ENCODE measurements around the gene STUM. TPM values are rescaled to one million over a fixed set of nuclear protein-coding genes. Genes with fewer than 3 reads are reported as not detected.

STUM gene
- total RNA-seq, 1 experiment from 2014 or later, result 0.11 TPM

- Histone ChIP-seq H2BK120ac (ENCODE audit: low read depth, low read length, poor library complexity, severe bottlenecking) (no peak overlapping the region), H3T11ph (ENCODE audit: low read length) (no peak overlapping the region), H4K20me1 (ENCODE audit: control insufficient read depth, insufficient read depth, insufficient read length) (no peaks in the 10 kb centered on the region), H3K27me3 (ENCODE audit: insufficient read depth, low read length) (peaks cover 8% of the 10 kb centered on the region; the same call in 1 of the 2 replicates), H2BK20ac (ENCODE audit: low read depth, low read length, poor library complexity, severe bottlenecking) (no peak overlapping the region), H3K79me2 (ENCODE audit: insufficient read depth, low read length) (no peaks in the 10 kb centered on the region), H3K4me2 (ENCODE audit: insufficient read depth, insufficient read length, low read length) (no peak overlapping the region), H2BK5ac (ENCODE audit: insufficient read length, low read length) (no peak overlapping the region), H2AFZ (ENCODE audit: low read length) (no peak overlapping the region), H4K91ac (ENCODE audit: insufficient read length, low read depth, low read length) (no peak overlapping the region), H3K4me1 (ENCODE audit: insufficient read depth, low read length) (no peaks in the 10 kb centered on the region), H3K18ac (ENCODE audit: insufficient read length, low read depth, low read length) (no peak overlapping the region), H3K14ac (ENCODE audit: insufficient read depth, low read length) (no peak overlapping the region), H4K8ac (replicated peaks; ENCODE audit: insufficient read length, low read depth, low read length) (no peak overlapping the region), H3K9me3 (ENCODE audit: control insufficient read depth, low read depth, low read length) (no peaks in the 10 kb centered on the region), H3K23ac (ENCODE audit: insufficient read length, low read depth, low read length) (no peak overlapping the region), H2AK5ac (ENCODE audit: insufficient read length, low read length) (no peak overlapping the region), H4K5ac (ENCODE audit: insufficient read length, low read depth, low read length) (no peak overlapping the region), H2BK15ac (ENCODE audit: low read depth, low read length) (no peak overlapping the region), H3K27ac (ENCODE audit: insufficient read length, low read depth, low read length) (no peak overlapping the region), H3K56ac (ENCODE audit: insufficient read length, low read depth, low read length) (no peak overlapping the region), H3K23me2 (ENCODE audit: insufficient read length, low read depth, low read length, poor library complexity, severe bottlenecking) (no peaks in the 10 kb centered on the region), H3K79me1 (ENCODE audit: insufficient read depth, low read depth, low read length, poor library complexity, severe bottlenecking) (no peaks in the 10 kb centered on the region), H3K4ac (ENCODE audit: low read depth, low read length) (no peak overlapping the region), H2BK12ac (ENCODE audit: insufficient read length, low read depth, low read length) (no peak overlapping the region), H3K9ac (ENCODE audit: extremely low read depth, insufficient read length, low read length) (no peak overlapping the region)
- H3K4me1 Mint-ChIP-seq, result peaks cover 0 to 2% of the 10 kb centered on the region in 2 experiments; a peak in 2 of 4 replicates
- WGBS (ENCODE audit: extremely low coverage, insufficient read length, low lambda C conversion rate), result no CpG with 5 or more reads among the region's 10 CpGs
- peaks cover 36% of the 10 kb centered on the region for H3K27me3 Mint-ChIP-seq (ENCODE audit: low read depth)
- peaks cover 0 to 5% (median 5%) of the 10 kb centered on the region in 3 experiments; a peak in 1 of 7 replicates for H3K36me3 Mint-ChIP-seq (ENCODE audit: insufficient read depth in 1 of 3, low read depth in 3 of 3)
- no peak overlapping the region for H3K4me3 Mint-ChIP-seq
- H3K9me3 Mint-ChIP-seq, result peaks cover 6 to 8% of the 10 kb centered on the region in 2 experiments; a peak in 4 of 5 replicates
- H3K27ac Mint-ChIP-seq, result no peak overlapping the region
- TF ChIP-seq CTCF (conservative IDR thresholded peaks at IDR 0.05), result no peak
- no peak for DNase-seq
These were observed 77.4 kb downstream of the STUM start for GRCh38 chr1:226625832-226626576.

All from H9 (cell line).